ENCODE measurements around the gene PRKAA2.

Gene PRKAA2

DNA sequence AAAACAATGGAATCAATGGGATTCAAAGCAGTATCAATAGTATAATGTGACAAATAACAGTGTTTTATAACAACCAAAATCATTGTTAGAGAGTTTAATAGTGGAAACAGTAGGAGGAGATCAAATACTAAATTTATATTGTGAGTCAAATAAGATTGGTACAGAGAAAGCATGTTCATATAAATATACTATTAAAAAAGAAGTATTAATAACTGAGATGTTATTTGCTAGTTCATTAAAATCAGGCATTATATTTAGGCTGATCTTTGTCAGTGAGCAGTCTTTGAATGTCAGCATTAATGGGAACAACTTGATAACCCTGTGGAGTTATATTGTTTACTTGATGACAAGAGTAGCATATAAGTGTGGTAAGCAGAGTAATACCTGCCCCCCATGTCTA is 30.6 kb downstream of the PRKAA2 start:
- H3K27me3 ChIP-seq (ENCODE audit: insufficient read depth, low read length): no peaks in the 10 kb centered on the region

GRCh38 chr1:56676571-56677035 is 31.5 kb downstream of the PRKAA2 start:
- no peaks in the 10 kb centered on the region for H3K36me3 ChIP-seq (ENCODE audit: insufficient read depth, low read length)
- no peaks in the 10 kb centered on the region for H3K79me2 ChIP-seq (ENCODE audit: control insufficient read depth, insufficient read depth, low read length, unreplicated experiment)
- H2AFZ ChIP-seq (ENCODE audit: low read length, unreplicated experiment): peak overlapping the region; percentile 6
- no peak overlapping the region for H3K4me3 ChIP-seq (ENCODE audit: low read depth, low read length)
- no peaks in the 10 kb centered on the region for H3K27me3 ChIP-seq (ENCODE audit: insufficient read depth, low read length)
- H3K4me1 ChIP-seq (ENCODE audit: control insufficient read depth, insufficient read depth, low read length, unreplicated experiment): peaks cover 14% of the 10 kb centered on the region
- H3K27ac ChIP-seq (ENCODE audit: low read depth, low read length): peak overlapping the region; percentile 32; the same call in 1 of the 2 replicates

More for the DNA sequence above, 30.6 kb downstream of the PRKAA2 start:
- Histone ChIP-seq H3K27ac (ENCODE audit: low read depth, low read length) (no peak overlapping the region), H2AFZ (ENCODE audit: low read length, unreplicated experiment) (no peak overlapping the region), H3K4me3 (ENCODE audit: low read depth, low read length) (no peak overlapping the region), H3K79me2 (ENCODE audit: control insufficient read depth, insufficient read depth, low read length, unreplicated experiment) (no peaks in the 10 kb centered on the region), H3K36me3 (ENCODE audit: insufficient read depth, low read length) (no peaks in the 10 kb centered on the region), H3K4me1 (ENCODE audit: control insufficient read depth, insufficient read depth, low read length, unreplicated experiment) (peaks cover 14% of the 10 kb centered on the region)

DNA sequence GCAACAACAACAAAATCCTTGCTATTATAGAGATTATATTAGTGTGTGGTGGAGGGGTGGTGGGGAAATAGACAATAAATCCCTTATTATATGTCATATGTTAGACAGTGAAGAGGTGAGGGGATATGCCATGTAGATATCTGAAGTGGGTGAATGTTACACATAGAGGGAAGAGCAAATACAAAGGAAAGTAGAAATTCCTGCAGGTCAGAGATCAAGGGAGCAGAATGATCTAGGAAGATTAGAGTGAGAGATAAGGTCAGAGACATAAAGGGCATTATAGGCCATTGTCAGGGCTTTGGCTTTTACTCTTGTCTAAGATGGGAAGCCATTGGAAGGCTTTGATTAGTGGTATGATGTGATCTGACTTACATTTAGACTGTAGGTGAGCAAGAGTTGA is 38.5 kb downstream of the PRKAA2 start:
- Histone ChIP-seq H3K4me3 (ENCODE audit: low read depth, low read length) (no peak overlapping the region), H3K27me3 (ENCODE audit: insufficient read depth, low read length) (no peaks in the 10 kb centered on the region), H3K4me1 (ENCODE audit: control insufficient read depth, insufficient read depth, low read length, unreplicated experiment) (peaks cover 19% of the 10 kb centered on the region), H2AFZ (ENCODE audit: low read length, unreplicated experiment) (no peak overlapping the region), H3K27ac (ENCODE audit: low read depth, low read length) (no peak overlapping the region), H3K36me3 (ENCODE audit: insufficient read depth, low read length) (peaks cover 9% of the 10 kb centered on the region; the same call in 1 of the 2 replicates), H3K79me2 (ENCODE audit: control insufficient read depth, insufficient read depth, low read length, unreplicated experiment) (no peaks in the 10 kb centered on the region)

DNA sequence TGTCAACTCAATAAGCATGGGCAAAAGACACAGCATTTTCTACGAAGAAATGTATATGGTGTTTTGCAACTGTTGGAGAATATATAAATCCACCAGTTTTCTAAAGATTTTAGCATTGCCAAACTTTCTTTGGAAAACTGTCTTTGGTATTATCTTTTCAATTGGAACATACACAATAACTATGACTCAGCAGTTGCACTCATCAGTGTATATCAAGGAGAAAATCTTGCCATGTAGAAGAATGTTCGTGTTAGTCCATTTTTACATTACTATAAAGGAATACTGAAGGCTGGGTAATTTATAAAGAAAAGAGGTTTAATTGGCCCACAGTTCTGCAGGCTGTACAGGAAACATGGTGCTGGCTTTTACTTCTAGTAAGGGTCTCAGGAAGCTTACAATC is 41.1 kb downstream of the PRKAA2 start:
- Histone ChIP-seq H3K27me3 (ENCODE audit: insufficient read depth, low read length) (no peaks in the 10 kb centered on the region), H3K27ac (ENCODE audit: low read depth, low read length) (peak overlapping the region; percentile 49), H3K79me2 (ENCODE audit: control insufficient read depth, insufficient read depth, low read length, unreplicated experiment) (no peaks in the 10 kb centered on the region), H3K4me1 (ENCODE audit: control insufficient read depth, insufficient read depth, low read length, unreplicated experiment) (peaks cover 24% of the 10 kb centered on the region), H3K4me3 (ENCODE audit: low read depth, low read length) (0 out of 2 replicates have a peak overlapping the region, but pooled peaks have one; percentile 9), H3K36me3 (ENCODE audit: insufficient read depth, low read length) (peaks cover 9% of the 10 kb centered on the region; the same call in 1 of the 2 replicates), H2AFZ (ENCODE audit: low read length, unreplicated experiment) (peak overlapping the region; percentile 6)

- Histone ChIP-seq H2AFZ (ENCODE audit: low read length, unreplicated experiment) (no peak overlapping the region), H3K4me1 (ENCODE audit: control insufficient read depth, insufficient read depth, low read length, unreplicated experiment) (peaks cover 24% of the 10 kb centered on the region), H3K27me3 (ENCODE audit: insufficient read depth, low read length) (no peaks in the 10 kb centered on the region), H3K4me3 (ENCODE audit: low read depth, low read length) (no peak overlapping the region), H3K27ac (ENCODE audit: low read depth, low read length) (peak overlapping the region; percentile 43), H3K79me2 (ENCODE audit: control insufficient read depth, insufficient read depth, low read length, unreplicated experiment) (no peaks in the 10 kb centered on the region), H3K36me3 (ENCODE audit: insufficient read depth, low read length) (no peaks in the 10 kb centered on the region)
Measured at GRCh38 chr1:56688522-56689026, 43.5 kb downstream of the PRKAA2 start.

DNA sequence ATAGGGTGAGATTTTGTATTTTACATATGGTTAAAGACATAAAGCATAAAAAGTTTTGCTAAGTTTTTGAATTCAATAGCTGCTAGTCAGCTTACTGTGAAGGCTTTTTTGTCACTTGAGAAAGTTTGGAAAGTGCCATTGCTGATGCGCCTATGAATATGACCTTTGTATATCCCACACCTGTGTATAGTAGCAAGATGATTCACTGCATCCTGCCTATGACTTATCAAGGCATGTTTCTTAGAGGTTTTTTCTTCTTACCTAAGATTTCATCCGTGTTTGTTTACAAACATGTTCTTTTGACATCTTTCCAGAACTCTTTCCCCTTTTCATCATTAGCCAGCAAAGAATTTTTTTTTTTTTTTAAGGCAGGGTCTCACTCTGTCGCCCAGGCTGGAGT is 51.5 kb downstream of the PRKAA2 start:
- H3K79me2 ChIP-seq (ENCODE audit: control insufficient read depth, insufficient read depth, low read length, unreplicated experiment): no peaks in the 10 kb centered on the region
- no peaks in the 10 kb centered on the region for H3K4me1 ChIP-seq (ENCODE audit: control insufficient read depth, insufficient read depth, low read length, unreplicated experiment)
- H3K27me3 ChIP-seq (ENCODE audit: insufficient read depth, low read length): no peaks in the 10 kb centered on the region
- no peak overlapping the region for H3K27ac ChIP-seq (ENCODE audit: low read depth, low read length)
- no peak overlapping the region for H3K4me3 ChIP-seq (ENCODE audit: low read depth, low read length)
- peaks cover 13% of the 10 kb centered on the region for H3K36me3 ChIP-seq (ENCODE audit: insufficient read depth, low read length)
- H2AFZ ChIP-seq (ENCODE audit: low read length, unreplicated experiment): no peak overlapping the region

DNA sequence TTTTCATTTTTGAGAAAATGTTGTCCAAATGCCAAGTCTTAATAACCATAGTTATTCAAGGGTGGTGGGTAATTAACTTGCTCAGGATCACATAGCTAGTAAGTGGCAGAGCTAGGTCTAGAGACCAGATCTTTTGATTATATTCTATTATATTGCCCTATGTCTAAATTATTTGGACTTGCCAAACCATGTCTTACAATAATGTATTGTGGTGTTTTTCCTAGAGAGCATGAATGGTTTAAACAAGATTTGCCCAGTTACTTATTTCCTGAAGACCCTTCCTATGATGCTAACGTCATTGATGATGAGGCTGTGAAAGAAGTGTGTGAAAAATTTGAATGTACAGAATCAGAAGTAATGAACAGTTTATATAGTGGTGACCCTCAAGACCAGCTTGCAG is 58.6 kb downstream of the PRKAA2 start:
- no peaks in the 10 kb centered on the region for H3K79me2 ChIP-seq (ENCODE audit: control insufficient read depth, insufficient read depth, low read length, unreplicated experiment)
- H3K36me3 ChIP-seq (ENCODE audit: insufficient read depth, low read length): peaks cover 13% of the 10 kb centered on the region
- no peaks in the 10 kb centered on the region for H3K27me3 ChIP-seq (ENCODE audit: insufficient read depth, low read length)
- no peak overlapping the region for H3K4me3 ChIP-seq (ENCODE audit: low read depth, low read length)
- H2AFZ ChIP-seq (ENCODE audit: low read length, unreplicated experiment): no peak overlapping the region
- no peak overlapping the region for H3K27ac ChIP-seq (ENCODE audit: low read depth, low read length)
- H3K4me1 ChIP-seq (ENCODE audit: control insufficient read depth, insufficient read depth, low read length, unreplicated experiment): no peaks in the 10 kb centered on the region

GRCh38 chr1:56707379-56707778 is 62.3 kb downstream of the PRKAA2 start:
- no peaks in the 10 kb centered on the region for H3K79me2 ChIP-seq (ENCODE audit: control insufficient read depth, insufficient read depth, low read length, unreplicated experiment)
- no peaks in the 10 kb centered on the region for H3K36me3 ChIP-seq (ENCODE audit: insufficient read depth, low read length)
- no peak overlapping the region for H2AFZ ChIP-seq (ENCODE audit: low read length, unreplicated experiment)
- H3K4me3 ChIP-seq (ENCODE audit: low read depth, low read length): no peak overlapping the region
- no peaks in the 10 kb centered on the region for H3K27me3 ChIP-seq (ENCODE audit: insufficient read depth, low read length)
- H3K27ac ChIP-seq (ENCODE audit: low read depth, low read length): no peak overlapping the region
- peaks cover 13% of the 10 kb centered on the region for H3K4me1 ChIP-seq (ENCODE audit: control insufficient read depth, insufficient read depth, low read length, unreplicated experiment)

- H2AFZ ChIP-seq (ENCODE audit: low read length, unreplicated experiment): no peak overlapping the region
- H3K79me2 ChIP-seq (ENCODE audit: control insufficient read depth, insufficient read depth, low read length, unreplicated experiment): no peaks in the 10 kb centered on the region
- H3K4me3 ChIP-seq (ENCODE audit: low read depth, low read length): no peak overlapping the region
- no peak overlapping the region for H3K27ac ChIP-seq (ENCODE audit: low read depth, low read length)
- H3K27me3 ChIP-seq (ENCODE audit: insufficient read depth, low read length): no peaks in the 10 kb centered on the region
- no peaks in the 10 kb centered on the region for H3K36me3 ChIP-seq (ENCODE audit: insufficient read depth, low read length)
- peaks cover 13% of the 10 kb centered on the region for H3K4me1 ChIP-seq (ENCODE audit: control insufficient read depth, insufficient read depth, low read length, unreplicated experiment)
Measured at GRCh38 chr1:56709269-56709880, 64.3 kb downstream of the PRKAA2 start.

DNA sequence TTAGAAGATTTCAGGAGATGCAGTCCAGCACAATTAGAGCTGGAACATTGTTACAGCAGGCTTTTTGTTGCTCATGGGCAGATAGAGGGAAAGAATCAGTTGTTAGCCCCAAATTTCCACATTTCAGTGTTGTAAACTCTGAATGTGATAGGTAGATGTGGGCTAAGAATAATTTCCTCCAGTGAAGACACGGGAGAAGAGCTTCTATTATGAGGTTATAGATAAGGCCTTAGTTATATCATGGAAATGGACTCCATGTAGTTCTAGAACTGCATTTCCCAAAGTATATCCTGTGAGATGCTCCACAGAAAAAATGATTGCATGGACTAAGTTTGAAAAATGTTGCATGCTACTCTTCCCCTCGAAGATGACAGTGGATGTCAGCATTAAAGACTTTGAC is 64.9 kb downstream of the PRKAA2 start:
- Histone ChIP-seq H3K36me3 (ENCODE audit: insufficient read depth, low read length) (no peaks in the 10 kb centered on the region), H3K79me2 (ENCODE audit: control insufficient read depth, insufficient read depth, low read length, unreplicated experiment) (no peaks in the 10 kb centered on the region), H2AFZ (ENCODE audit: low read length, unreplicated experiment) (no peak overlapping the region), H3K4me3 (ENCODE audit: low read depth, low read length) (no peak overlapping the region), H3K27me3 (ENCODE audit: insufficient read depth, low read length) (no peaks in the 10 kb centered on the region), H3K4me1 (ENCODE audit: control insufficient read depth, insufficient read depth, low read length, unreplicated experiment) (peaks cover 13% of the 10 kb centered on the region), H3K27ac (ENCODE audit: low read depth, low read length) (no peak overlapping the region)

GRCh38 chr1:56710646-56711045 is 65.5 kb downstream of the PRKAA2 start:
- Histone ChIP-seq H3K27ac (ENCODE audit: low read depth, low read length) (0 out of 2 replicates have a peak overlapping the region, but pooled peaks have one; percentile 1), H3K4me3 (ENCODE audit: low read depth, low read length) (no peak overlapping the region), H3K36me3 (ENCODE audit: insufficient read depth, low read length) (no peaks in the 10 kb centered on the region), H3K4me1 (ENCODE audit: control insufficient read depth, insufficient read depth, low read length, unreplicated experiment) (peaks cover 17% of the 10 kb centered on the region), H2AFZ (ENCODE audit: low read length, unreplicated experiment) (no peak overlapping the region), H3K27me3 (ENCODE audit: insufficient read depth, low read length) (no peaks in the 10 kb centered on the region), H3K79me2 (ENCODE audit: control insufficient read depth, insufficient read depth, low read length, unreplicated experiment) (no peaks in the 10 kb centered on the region)

Measured in ACC112 (cell line).